Fibroblast of villous mesenchyme (primary cell): ENCODE results near the gene AUTS2. TPM values are rescaled to one million over a fixed set of nuclear protein-coding genes. Genes with fewer than 3 reads are reported as not detected.

Experiments
- DNase-seq: peaks from one replicate; pipeline ENCODE4 v3.0.0-alpha.2; 2010; ENCODE audit warnings: low read depth
- H3K4me3 ChIP-seq: 2 replicates; pipeline ENCODE4 v1.5.1; 2011; ENCODE audit warnings: low read depth, mild to moderate bottlenecking, low read length
- total RNA-seq: library from RNA; depleted of rRNA; stranded (reverse); fragments of >200 nt; gene quantifications from 2 replicates; pipeline ENCODE4 v1.2.3, GENCODE V29; 2012
- TF ChIP-seq, protein P1 (sequence below): IDR thresholded peaks from 2 replicates; pipeline ENCODE4 v1.5.1; 2012; ENCODE audit warnings: low read depth, mild to moderate bottlenecking, low read length; ENCODE audit not compliant: insufficient read depth

The AUTS2 gene
- total RNA-seq, 1 donor = 3.9 TPM

- H3K4me3 ChIP-seq = no peak overlapping the region
- TF ChIP-seq, protein P1, sequence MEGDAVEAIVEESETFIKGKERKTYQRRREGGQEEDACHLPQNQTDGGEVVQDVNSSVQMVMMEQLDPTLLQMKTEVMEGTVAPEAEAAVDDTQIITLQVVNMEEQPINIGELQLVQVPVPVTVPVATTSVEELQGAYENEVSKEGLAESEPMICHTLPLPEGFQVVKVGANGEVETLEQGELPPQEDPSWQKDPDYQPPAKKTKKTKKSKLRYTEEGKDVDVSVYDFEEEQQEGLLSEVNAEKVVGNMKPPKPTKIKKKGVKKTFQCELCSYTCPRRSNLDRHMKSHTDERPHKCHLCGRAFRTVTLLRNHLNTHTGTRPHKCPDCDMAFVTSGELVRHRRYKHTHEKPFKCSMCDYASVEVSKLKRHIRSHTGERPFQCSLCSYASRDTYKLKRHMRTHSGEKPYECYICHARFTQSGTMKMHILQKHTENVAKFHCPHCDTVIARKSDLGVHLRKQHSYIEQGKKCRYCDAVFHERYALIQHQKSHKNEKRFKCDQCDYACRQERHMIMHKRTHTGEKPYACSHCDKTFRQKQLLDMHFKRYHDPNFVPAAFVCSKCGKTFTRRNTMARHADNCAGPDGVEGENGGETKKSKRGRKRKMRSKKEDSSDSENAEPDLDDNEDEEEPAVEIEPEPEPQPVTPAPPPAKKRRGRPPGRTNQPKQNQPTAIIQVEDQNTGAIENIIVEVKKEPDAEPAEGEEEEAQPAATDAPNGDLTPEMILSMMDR = no peak
- peak; percentile 28 for DNase-seq
These were observed 610.2 kb downstream of the AUTS2 start for GRCh38 chr7:70208236-70209063.

DNA sequence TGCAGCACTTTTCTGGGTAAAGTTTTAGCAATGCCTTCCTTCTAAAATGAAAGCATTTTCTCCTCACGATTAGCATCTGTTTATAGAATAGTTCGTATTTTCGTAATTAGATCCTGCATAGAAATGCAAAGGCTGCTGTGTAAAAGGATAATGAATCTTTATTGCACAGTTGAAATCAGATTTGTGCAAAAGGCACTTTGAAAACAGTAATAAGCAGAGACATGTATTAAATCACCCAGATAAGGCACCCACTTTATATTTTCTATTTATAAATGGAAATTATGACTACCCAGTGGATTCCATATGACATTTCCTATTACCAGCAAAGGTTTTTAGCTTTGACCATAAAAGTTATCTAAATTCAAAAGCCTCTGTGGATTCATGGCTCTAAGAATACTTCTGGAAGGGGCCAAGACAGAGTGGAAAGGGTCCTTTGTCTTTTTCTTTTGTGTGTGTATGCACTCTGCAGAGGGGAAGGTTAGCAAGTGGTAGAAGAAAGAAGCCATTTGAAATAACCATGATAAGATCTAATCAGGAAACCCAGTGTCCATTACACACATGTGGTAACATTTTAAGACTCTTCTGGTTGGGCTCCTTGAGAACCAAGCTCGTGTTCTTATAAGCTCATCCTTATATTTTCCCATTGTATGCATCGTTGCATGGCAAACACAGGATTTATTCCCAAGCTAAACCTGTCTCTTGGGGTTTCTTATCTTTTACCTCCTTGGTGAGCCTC lies 612.1 kb downstream of the AUTS2 start:
- TF ChIP-seq, protein P1 = no peak
- no peak overlapping the region for H3K4me3 ChIP-seq
- no peak for DNase-seq

DNA sequence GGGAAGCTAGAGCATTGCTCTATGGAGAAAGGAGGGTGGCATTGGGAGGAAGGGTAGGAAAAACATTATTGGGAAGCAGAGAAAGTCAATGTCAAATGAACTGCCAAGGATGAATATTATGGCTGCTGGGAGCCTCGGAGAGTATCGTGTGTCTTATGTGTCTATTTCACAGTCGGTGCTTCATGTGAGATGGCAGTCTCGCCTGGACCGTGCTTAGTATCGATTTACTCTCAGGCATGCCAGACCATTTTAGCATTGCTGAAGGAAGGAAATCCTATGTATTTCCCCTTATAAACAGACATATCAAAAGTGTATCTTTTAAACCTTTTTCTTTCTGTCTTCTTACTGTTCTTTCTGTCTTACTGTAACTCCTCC lies 612.6 kb downstream of the AUTS2 start:
- no peak for DNase-seq
- no peak overlapping the region for H3K4me3 ChIP-seq
- TF ChIP-seq, protein P1 = no peak

GRCh38 chr7:70212281-70212680 lies 614.0 kb downstream of the AUTS2 start:
- no peak overlapping the region for H3K4me3 ChIP-seq
- TF ChIP-seq, protein P1 = no peak
- no peak for DNase-seq

DNA sequence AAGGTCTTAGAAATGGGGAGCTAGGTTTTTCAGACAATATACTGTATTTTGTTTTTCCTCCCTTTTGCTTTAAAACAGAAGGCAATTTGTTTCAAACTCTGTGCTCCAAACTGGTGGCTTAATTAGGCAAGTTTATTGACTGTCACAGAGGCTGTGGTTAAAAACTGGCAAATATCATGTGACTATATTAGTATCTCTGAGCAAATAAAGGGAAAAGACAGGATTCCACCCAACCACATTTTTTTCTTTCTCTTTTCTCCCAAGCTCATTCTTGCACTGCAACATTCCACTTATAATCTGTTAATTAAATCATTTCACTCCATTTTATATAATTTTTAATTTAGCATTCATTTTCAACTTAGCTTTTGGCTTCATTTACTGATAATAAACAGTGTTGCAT lies 615.8 kb downstream of the AUTS2 start:
- no peak for DNase-seq
- no peak overlapping the region for H3K4me3 ChIP-seq
- TF ChIP-seq, protein P1 = no peak

DNA sequence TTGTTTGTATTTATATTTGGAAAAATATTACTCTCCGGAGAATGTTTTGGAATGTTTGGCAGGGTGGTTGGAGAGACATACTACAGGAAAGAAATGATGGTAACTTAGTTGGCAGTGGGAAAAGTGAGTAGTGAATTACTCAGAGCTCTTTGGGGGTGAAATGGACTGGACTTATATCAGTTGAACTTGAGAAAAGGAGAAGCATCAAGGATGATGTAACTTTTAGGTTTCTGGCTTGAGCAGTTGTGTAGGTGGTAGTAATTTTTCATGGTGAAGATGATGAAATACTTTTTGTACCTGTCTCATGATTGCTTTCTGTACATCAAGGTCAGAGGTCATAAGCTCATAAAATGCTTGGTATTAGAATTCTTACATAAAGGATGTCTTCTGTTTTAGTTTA lies 617.2 kb downstream of the AUTS2 start:
- H3K4me3 ChIP-seq = no peak overlapping the region
- DNase-seq = peak; percentile 12
- TF ChIP-seq, protein P1 = no peak
